Activated B cell treated with CpG ODN at 0.5 μM for 24 hours (primary cell): ENCODE results near the gene RGCC. TPM values are rescaled to one million over a fixed set of nuclear protein-coding genes. Genes with fewer than 3 reads are reported as not detected.
A peak's percentile ranks its signal among the peaks of the same experiment; 100 is the strongest.

Experiments used
- ATAC-seq: fragments of 200-7000 bp; cut with Tn5 transposase; one replicate; pipeline ENCODE4 v1.10.0; 2021; ENCODE audit warnings: low read depth, mild to moderate bottlenecking, moderate library complexity
- CTCF ChIA-PET: fragments of 350-600 bp; sonication (Branson Sonifier 250); formaldehyde crosslinking; loops from one replicate; lab custom pipeline; 2021; ENCODE audit warnings: antibody characterized with exemption; lab: Charles Lee
- POLR2A ChIA-PET: fragments of 350-600 bp; sonication (Branson Sonifier 250); formaldehyde crosslinking; loops from one replicate; lab custom pipeline; 2021; ENCODE audit warnings: antibody characterized with exemption; lab: Charles Lee
- DNase-seq: peaks from one replicate; pipeline ENCODE4 v3.0.0; 2022
- H3K27ac Mint-ChIP-seq: one replicate; pipeline ENCODE4 v1.8.0; 2020; ENCODE audit warnings: mixed read lengths
- H3K27me3 Mint-ChIP-seq: one replicate; pipeline ENCODE4 v1.8.0; 2021; ENCODE audit warnings: mixed read lengths
- H3K36me3 Mint-ChIP-seq: one replicate; pipeline ENCODE4 v1.8.0; 2021; ENCODE audit warnings: low read depth, mixed read lengths
- H3K4me1 Mint-ChIP-seq: one replicate; pipeline ENCODE4 v1.8.0; 2021; ENCODE audit warnings: mixed read lengths
- H3K4me3 Mint-ChIP-seq: one replicate; pipeline ENCODE4 v1.8.0; 2020; ENCODE audit warnings: mild to moderate bottlenecking, mixed read lengths
- H3K9me3 Mint-ChIP-seq: one replicate; pipeline ENCODE4 v1.8.0; 2020; ENCODE audit warnings: mixed read lengths
- intact Hi-C: fragments of 100-400 bp; cut with micrococcal nuclease; formaldehyde crosslinking; loops from one replicate; pipeline ENCODE4 v1.15.1; 2024
- total RNA-seq: library from RNA; stranded (reverse); gene quantifications from 2 replicates; pipeline ENCODE4 v1.2.3, GENCODE V29; 2022
- TF ChIP-seq, protein P1 (sequence below): fragments of 200-600 bp; IDR thresholded peaks from one replicate; pipeline ENCODE4 v1.8.0; 2022; ENCODE audit warnings: antibody characterized with exemption, mild to moderate bottlenecking

RGCC gene
- total RNA-seq, 1 donor from 2014 or later: 2.4 TPM

DNA sequence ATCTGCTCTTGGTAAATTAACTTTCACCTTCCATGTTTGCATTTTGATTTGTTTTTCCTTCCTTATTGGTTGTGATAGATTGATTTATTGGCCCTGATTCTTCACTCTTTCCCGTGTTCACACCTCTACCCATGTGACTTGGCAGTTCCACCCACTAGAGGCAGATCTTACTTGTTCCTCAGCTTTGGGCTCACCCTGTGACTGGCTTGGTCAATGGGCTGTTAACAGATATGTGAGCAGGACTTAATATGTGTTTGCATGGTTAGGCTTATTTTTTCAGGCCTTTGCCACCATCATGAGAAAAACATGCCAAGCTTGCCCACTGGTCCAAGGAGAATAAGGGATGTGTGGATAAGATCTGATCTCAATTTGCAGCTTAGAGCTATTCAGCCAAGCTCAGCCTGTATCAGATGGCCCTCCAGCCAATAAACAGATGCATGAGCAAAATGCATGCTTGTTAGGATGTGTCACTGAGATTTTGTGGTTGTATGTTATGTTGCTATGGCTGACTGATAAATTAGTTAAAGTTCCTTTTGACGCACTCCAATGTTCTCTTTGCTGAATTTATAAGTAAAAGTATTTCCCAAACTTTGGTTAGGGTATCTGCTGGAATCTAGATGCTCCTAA, 48.0 kb downstream of the RGCC start:
- ChIA-PET POLR2A (no interaction called here), CTCF (no interaction called here)
- TF ChIP-seq, protein P1, sequence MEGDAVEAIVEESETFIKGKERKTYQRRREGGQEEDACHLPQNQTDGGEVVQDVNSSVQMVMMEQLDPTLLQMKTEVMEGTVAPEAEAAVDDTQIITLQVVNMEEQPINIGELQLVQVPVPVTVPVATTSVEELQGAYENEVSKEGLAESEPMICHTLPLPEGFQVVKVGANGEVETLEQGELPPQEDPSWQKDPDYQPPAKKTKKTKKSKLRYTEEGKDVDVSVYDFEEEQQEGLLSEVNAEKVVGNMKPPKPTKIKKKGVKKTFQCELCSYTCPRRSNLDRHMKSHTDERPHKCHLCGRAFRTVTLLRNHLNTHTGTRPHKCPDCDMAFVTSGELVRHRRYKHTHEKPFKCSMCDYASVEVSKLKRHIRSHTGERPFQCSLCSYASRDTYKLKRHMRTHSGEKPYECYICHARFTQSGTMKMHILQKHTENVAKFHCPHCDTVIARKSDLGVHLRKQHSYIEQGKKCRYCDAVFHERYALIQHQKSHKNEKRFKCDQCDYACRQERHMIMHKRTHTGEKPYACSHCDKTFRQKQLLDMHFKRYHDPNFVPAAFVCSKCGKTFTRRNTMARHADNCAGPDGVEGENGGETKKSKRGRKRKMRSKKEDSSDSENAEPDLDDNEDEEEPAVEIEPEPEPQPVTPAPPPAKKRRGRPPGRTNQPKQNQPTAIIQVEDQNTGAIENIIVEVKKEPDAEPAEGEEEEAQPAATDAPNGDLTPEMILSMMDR: no peak
- no peaks in the 10 kb centered on the region for H3K27me3 Mint-ChIP-seq
- no peak for DNase-seq
- ATAC-seq: no peak
- no peaks in the 10 kb centered on the region for H3K36me3 Mint-ChIP-seq
- peaks cover 33% of the 10 kb centered on the region for H3K4me1 Mint-ChIP-seq
- peaks cover 7% of the 10 kb centered on the region for H3K9me3 Mint-ChIP-seq
- H3K4me3 Mint-ChIP-seq: no peak overlapping the region
- intact Hi-C loops: no loop called here
- H3K27ac Mint-ChIP-seq: no peak overlapping the region

GRCh38 chr13:41506312-41506711, 49.0 kb downstream of the RGCC start:
- TF ChIP-seq, protein P1: no peak
- Mint-ChIP-seq H3K27me3 (no peaks in the 10 kb centered on the region), H3K36me3 (no peaks in the 10 kb centered on the region), H3K4me3 (no peak overlapping the region), H3K27ac (no peak overlapping the region), H3K9me3 (peaks cover 7% of the 10 kb centered on the region), H3K4me1 (peaks cover 24% of the 10 kb centered on the region)
- no peak for ATAC-seq
- no peak for DNase-seq
- intact Hi-C loops: no loop called here
- POLR2A ChIA-PET: interaction anchor here (0.6 kb wide), 1 partner anchor 15 kb away, joined by 6 read pairs; no protein-coding TSS in a partner anchor
- CTCF ChIA-PET: no interaction called here

DNA sequence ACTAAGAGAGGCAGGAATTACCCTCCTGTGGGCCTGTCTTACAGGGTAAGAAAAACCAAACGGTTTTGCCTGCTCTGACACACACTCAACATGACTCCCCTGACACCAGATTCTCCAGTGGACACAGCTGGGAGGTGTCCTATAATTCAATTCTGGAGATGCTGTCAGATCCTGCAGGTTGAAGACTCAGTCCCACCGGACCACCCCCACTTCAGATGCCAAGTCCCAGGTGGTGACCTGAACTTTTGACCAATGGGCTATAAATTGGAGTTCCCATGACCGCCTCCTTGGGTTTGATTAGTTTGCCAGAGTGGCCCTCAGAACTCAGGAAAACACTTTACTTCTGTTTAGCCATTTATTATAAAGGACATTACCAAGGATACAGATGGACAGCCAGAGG, 52.6 kb downstream of the RGCC start:
- intact Hi-C loops: no loop called here
- TF ChIP-seq, protein P1: no peak
- ATAC-seq (no peak), DNase-seq (no peak)
- POLR2A ChIA-PET: no interaction called here
- CTCF ChIA-PET: no interaction called here
- Mint-ChIP-seq H3K36me3 (no peaks in the 10 kb centered on the region), H3K4me1 (peaks cover 12% of the 10 kb centered on the region), H3K4me3 (no peak overlapping the region), H3K27ac (no peak overlapping the region), H3K9me3 (peaks cover 2% of the 10 kb centered on the region), H3K27me3 (no peaks in the 10 kb centered on the region)

DNA sequence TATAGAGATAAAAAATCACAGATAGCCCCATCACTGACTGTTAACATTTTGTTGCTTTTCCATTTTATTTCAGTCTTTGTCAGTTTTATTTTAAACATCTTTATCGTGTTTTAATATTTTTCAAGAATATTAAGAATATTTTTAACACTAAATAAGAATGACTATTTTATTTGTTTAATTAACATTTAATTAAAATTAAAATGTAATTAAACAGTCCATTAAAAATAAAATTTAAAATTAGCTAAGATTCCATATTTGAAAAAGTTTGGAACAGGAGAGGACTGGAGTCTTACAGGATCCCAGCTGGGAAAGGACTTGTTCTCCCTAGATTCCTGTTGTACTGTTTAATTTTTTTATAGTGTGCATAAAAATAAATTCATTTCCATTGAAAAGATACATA, 54.5 kb downstream of the RGCC start:
- POLR2A ChIA-PET: no interaction called here
- ATAC-seq: no peak

GRCh38 chr13:41512441-41512840, 55.1 kb downstream of the RGCC start:
- Mint-ChIP-seq H3K27me3 (no peaks in the 10 kb centered on the region), H3K4me1 (peaks cover 11% of the 10 kb centered on the region), H3K4me3 (no peak overlapping the region), H3K9me3 (no peaks in the 10 kb centered on the region), H3K36me3 (no peaks in the 10 kb centered on the region), H3K27ac (no peak overlapping the region)
- ATAC-seq (peak; percentile 94), DNase-seq (no peak)
- TF ChIP-seq, protein P1: no peak
- ChIA-PET CTCF (no interaction called here), POLR2A (no interaction called here)
- intact Hi-C loops: no loop called here

More for the DNA sequence above, 54.5 kb downstream of the RGCC start:
- H3K4me3 Mint-ChIP-seq: no peak overlapping the region
- intact Hi-C loops: no loop called here
- no peak overlapping the region for H3K27ac Mint-ChIP-seq
- H3K4me1 Mint-ChIP-seq: peaks cover 11% of the 10 kb centered on the region
- no peaks in the 10 kb centered on the region for H3K27me3 Mint-ChIP-seq
- TF ChIP-seq, protein P1: no peak
- DNase-seq: no peak
- no peaks in the 10 kb centered on the region for H3K9me3 Mint-ChIP-seq
- no peaks in the 10 kb centered on the region for H3K36me3 Mint-ChIP-seq
- CTCF ChIA-PET: no interaction called here
